Stimulated activated effector memory CD8-positive, alpha-beta T cell treated with anti-CD3 and anti-CD28 coated beads, Interleukin-12 subunit alpha, Interleukin-12 subunit beta, amount 100 ng/mL, for 72 hours (primary cell): Measurements from ENCODE around the gene LCAT.
"Not testable (repeated sequence)": the region's sequence is repeated elsewhere in the genome, so short reads cannot be mapped to it uniquely, and the experiment has no call there.

Experiments used
- ATAC-seq: fragments of 150-1000 bp; cut with Tn5 transposase; 2 replicates; pipeline ENCODE4 v1.10.0; 2021
- DNase-seq, 2 donors: peaks; one replicate each; pipeline ENCODE4 v3.0.0; 2021 to 2022; ENCODE audit warnings: low spot score in 2 of 2
- H3K27ac Mint-ChIP-seq: one replicate; pipeline ENCODE4 v1.8.0; 2022; ENCODE audit warnings: mild to moderate bottlenecking, mixed read lengths
- H3K36me3 Mint-ChIP-seq: one replicate; pipeline ENCODE4 v1.8.0; 2022; ENCODE audit warnings: mild to moderate bottlenecking, mixed read lengths
- H3K4me1 Mint-ChIP-seq: one replicate; pipeline ENCODE4 v1.8.0; 2022; ENCODE audit warnings: mixed read lengths
- H3K4me3 Mint-ChIP-seq: one replicate; pipeline ENCODE4 v1.8.0; 2022; ENCODE audit warnings: mild to moderate bottlenecking, mixed read lengths
- H3K9me3 Mint-ChIP-seq: one replicate; pipeline ENCODE4 v1.8.0; 2022; ENCODE audit warnings: mixed read lengths

Gene LCAT

DNA sequence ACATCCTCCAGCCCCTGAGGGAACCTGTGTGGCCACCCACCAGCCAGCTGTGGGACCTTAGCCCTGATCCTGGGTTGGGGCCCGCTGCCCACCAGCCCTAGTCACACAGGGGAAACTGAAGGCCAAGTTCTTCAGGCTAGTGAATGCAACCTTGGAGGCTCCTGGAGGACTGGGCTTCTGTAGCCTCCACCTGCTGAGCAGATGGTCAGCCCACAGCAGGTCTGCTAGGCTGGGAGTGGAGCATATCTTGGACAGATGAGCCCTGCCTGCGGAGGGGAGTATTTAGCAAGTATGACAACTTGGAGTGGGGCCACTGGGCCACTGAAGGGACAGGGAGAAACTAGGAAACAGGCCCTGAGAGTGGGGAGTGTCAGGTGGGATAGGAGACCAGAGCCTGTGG is 32.3 kb upstream of the LCAT start:
- Mint-ChIP-seq H3K4me1 (peaks cover 7% of the 10 kb centered on the region), H3K36me3 (no peaks in the 10 kb centered on the region), H3K27ac (peak overlapping the region; percentile 48), H3K4me3 (no peak overlapping the region), H3K9me3 (no peaks in the 10 kb centered on the region)
- DNase-seq, result no peak
- ATAC-seq, result no peak

DNA sequence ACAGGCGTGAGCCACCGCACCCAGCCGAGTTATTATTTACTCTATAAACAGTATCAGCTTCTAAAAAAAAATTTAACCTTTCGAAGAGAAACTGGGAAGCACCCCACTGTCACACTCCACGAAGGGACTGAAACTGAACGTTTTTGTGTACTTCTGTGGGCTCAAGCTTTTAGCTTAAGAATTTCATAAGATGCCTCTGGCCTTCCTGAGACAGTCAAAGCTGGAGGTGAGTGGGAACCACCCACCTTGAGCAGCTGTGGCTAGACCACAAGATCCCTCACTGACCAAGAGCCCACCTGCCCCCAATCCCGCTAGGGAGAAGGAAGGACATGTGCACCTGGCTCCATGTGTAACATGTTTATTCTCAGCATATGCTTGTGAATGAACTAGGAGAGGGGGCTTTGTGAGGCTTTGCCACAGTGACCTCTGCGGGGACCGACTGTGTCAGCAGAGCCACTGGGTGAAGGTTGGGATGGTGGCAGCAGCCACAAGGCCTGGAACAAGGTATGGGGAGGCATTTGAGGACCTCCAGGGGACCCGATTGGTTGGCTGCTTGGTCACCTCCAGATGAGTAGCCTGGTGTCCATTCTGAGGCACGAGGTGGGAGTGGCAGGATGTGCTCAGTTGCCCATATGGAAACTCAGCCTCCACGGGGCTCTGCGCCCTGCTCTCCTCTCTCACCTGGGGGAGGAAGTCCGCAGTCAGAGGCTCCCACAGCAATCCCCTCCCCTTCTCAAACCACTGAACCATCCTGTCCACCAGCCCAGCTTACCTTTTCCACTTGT is 31.6 kb upstream of the LCAT start:
- H3K36me3 Mint-ChIP-seq, result no peaks in the 10 kb centered on the region
- peaks cover 7% of the 10 kb centered on the region for H3K4me1 Mint-ChIP-seq
- no peak for DNase-seq
- no peak for ATAC-seq
- no peaks in the 10 kb centered on the region for H3K9me3 Mint-ChIP-seq
- H3K4me3 Mint-ChIP-seq, result no peak overlapping the region
- peak overlapping the region; percentile 48 for H3K27ac Mint-ChIP-seq

DNA sequence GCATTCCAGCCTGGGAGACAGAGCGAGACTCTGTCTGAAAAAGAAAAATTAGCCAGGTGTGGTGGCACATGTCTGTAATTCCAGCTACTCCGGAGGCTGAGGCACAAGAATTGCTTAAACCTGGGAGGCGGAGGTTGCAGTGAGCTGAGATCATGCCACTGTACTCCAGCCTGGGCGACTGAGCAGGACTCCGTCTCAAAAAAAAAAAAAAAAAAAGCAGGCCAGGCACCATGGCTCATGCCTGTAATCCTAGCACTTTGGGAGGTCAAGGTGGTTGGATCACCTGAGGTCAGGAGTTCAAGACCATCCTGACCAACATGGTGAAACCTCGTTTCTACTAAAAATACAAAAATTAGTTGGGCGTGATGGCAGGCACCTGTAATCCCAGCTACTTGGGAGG is 28.4 kb upstream of the LCAT start:
- not testable (repeated sequence) for ATAC-seq, H3K36me3 Mint-ChIP-seq, DNase-seq, H3K4me3 Mint-ChIP-seq, H3K27ac Mint-ChIP-seq, H3K9me3 Mint-ChIP-seq
- peaks cover 26% of the 10 kb centered on the region for H3K4me1 Mint-ChIP-seq

DNA sequence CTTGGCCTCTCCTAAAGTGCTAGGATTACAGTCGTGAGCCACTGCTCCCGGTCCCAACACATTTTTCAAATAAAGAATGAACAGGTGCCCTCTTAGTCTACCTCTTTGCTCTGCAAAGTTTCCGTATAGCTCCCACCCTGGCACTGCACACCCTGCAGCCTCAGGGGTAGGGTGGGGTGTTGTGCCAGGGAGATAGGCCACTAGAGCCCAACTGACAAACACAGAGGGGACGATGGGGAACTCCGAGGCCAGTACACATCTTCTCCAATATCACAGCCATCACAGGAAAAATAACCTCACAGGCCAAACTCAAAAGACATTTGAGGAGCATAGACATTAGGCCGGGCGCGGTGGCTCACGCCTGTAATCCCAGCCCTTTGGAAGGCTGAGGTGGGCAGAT is 27.2 kb upstream of the LCAT start:
- DNase-seq, result no peak
- H3K9me3 Mint-ChIP-seq, result no peaks in the 10 kb centered on the region
- H3K36me3 Mint-ChIP-seq, result peaks cover 7% of the 10 kb centered on the region
- H3K4me3 Mint-ChIP-seq, result no peak overlapping the region
- H3K27ac Mint-ChIP-seq, result no peak overlapping the region
- no peak for ATAC-seq
- peaks cover 36% of the 10 kb centered on the region for H3K4me1 Mint-ChIP-seq

DNA sequence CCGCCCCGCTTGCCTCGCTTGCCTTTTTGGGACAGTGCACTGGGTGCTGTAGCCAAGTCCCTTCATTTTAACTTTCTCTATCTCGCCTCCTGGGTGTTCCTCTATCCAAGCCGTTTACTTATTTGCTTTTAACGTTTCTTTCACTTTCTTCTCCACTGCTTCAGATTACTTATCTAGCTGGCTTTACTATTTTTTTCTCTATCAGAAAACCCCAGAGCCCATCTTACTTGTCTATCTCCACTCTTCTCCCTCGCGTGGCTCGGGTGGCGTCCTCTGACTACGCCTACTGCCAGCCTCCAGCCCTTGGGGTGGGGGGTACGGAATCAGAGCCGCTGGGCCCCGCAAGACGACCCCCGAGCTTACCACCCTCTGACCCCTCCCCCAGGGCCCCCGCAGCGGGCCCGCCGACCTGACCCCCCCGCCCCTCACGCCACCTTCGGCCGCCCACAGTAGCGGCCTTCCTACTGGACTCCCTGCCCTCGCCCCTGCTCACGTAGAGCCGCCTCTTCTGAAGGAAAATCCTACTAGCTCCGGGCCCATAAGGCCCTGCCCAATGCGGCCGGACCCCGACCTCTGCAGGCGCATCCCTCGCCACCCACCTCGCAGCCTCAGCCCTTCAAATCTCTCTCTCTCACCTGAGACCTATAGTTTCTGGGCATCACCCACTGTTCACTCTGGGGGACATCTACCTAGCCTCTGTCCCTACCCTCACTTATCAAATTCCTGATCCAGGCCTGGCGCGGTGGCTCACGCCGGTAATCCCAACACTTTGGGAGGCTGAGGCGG is 25.5 kb upstream of the LCAT start:
- H3K36me3 Mint-ChIP-seq, result peaks cover 7% of the 10 kb centered on the region
- ATAC-seq, result no peak
- H3K9me3 Mint-ChIP-seq, result no peaks in the 10 kb centered on the region
- peak overlapping the region; percentile 74 for H3K27ac Mint-ChIP-seq
- no peak for DNase-seq
- peak overlapping the region; percentile 92 for H3K4me3 Mint-ChIP-seq
- H3K4me1 Mint-ChIP-seq, result peaks cover 31% of the 10 kb centered on the region

DNA sequence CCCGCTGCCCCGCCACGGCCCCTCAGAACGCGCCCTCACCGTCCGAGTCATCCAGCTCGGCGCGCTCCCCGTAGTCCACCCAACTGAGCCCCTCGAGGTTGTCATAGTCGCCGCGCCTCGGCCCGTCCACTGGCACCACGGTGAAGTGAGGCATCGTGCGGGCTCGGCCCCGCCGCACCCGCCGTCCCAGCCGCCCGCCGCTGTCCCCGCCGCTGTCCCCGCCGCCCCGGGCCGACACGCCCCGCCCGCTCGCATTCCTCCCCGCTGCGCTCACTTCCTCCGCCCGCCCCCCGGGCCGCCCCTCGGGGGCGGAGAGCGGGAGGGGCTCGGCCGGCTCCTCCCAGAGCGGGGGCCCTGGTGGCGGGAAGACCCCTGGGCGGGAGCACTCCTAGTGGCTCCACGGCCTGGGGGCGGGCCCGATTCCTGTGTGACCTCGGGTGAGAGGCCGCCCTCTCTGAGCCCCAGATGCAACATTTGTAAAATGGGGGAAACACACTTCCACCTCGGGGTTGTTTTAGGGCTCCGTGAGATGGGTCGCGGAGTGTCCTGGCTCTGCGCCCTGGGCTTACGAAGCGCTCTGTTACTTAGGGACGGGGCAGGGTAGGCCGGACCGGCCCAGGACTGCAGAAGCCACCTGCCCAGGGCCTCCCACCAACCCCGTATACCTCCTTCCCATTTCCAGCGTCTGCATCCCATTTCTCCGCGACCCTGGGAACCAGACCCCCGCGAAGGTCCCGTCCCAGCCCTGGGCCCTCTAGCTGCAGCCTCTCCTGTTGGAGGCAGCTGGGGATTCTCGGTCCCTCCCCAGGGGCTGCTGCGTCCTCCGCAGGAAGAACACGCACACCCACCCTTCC is 24.7 kb upstream of the LCAT start, which contains the start of gene SLC12A4:
Gene SLC12A4, minus strand, starts transcription at position 238 of the 854 bp plus-strand sequence. Its CDS starts 84 bp downstream, at position 154.
- Mint-ChIP-seq H3K9me3 (no peaks in the 10 kb centered on the region), H3K27ac (peak within 1 kb of the TSS; percentile 74), H3K36me3 (peaks cover 7% of the 10 kb centered on the region), H3K4me1 (peaks cover 33% of the 10 kb centered on the region), H3K4me3 (peak within 1 kb of the TSS; percentile 92)
- ATAC-seq, result peak; percentile 89
- DNase-seq, result peak; percentile 76 to 95

DNA sequence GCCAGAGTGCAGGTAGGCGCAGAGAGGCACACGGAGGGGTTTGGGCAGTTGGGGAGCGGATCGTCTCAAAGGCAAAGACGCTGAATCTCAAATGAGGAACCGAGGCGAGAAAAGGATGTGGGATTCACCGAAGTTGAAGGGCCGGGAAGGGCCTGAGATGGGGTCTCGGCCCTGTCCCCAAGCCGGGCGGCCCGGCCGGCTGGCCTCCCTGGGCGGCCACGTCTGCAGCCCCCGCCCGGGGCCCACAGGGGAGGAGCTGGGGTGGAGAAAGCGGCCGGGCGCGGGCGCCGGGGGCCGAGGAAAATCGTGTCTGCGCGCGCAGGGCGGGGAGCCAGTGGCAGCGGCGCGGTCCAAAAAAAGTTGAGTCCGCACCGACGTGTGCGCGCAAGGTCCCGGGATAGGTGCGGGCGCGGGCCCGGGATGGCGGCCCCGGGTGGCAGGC is 24.1 kb upstream of the LCAT start:
- peaks cover 33% of the 10 kb centered on the region for H3K4me1 Mint-ChIP-seq
- DNase-seq (peak in 1 of 2 donors; percentile 25), ATAC-seq (peak; percentile 27)
- H3K27ac Mint-ChIP-seq, result peak overlapping the region; percentile 74
- no peaks in the 10 kb centered on the region for H3K9me3 Mint-ChIP-seq
- H3K4me3 Mint-ChIP-seq, result peak overlapping the region; percentile 92
- H3K36me3 Mint-ChIP-seq, result peaks cover 7% of the 10 kb centered on the region

DNA sequence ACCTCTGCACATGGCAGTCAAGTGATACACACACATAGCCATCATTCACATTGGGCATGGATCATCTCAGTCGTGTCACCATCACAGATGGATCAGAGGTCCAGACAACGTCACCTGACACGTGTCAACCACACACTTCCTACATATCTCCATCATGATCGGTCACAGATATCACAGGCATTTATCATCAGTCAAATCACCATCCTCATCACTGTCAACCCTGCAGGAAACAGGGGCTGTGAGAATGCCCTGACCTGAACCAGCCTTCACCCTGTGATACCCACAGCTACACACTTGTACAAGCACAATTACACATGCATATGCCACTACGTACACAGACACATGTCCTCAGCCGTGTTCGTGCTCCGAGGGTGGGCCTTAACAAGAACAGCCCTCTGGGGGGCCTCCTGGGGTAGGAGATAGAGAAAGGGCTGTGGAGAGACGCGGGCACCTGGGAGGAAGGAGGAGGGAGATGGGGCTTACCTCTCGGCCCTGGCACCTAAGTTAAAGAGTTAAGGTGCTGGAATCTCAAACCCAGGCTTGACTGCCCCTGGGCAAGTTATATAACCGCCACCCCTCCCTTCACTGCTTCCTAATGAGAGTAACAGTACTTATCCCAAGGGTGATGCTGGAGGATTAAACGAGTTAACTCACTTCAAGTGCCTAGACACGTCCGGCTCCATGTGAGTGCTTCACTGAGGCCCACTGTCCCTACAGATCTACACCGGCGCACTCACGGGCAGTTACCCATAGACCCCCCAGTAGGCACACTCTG is 23.4 kb upstream of the LCAT start:
- ATAC-seq, result peak; percentile 64
- Mint-ChIP-seq H3K36me3 (peaks cover 10% of the 10 kb centered on the region), H3K4me3 (peak overlapping the region; percentile 92), H3K9me3 (no peaks in the 10 kb centered on the region), H3K4me1 (peaks cover 33% of the 10 kb centered on the region), H3K27ac (peak overlapping the region; percentile 74)
- peak in 1 of 2 donors; percentile 69 for DNase-seq

DNA sequence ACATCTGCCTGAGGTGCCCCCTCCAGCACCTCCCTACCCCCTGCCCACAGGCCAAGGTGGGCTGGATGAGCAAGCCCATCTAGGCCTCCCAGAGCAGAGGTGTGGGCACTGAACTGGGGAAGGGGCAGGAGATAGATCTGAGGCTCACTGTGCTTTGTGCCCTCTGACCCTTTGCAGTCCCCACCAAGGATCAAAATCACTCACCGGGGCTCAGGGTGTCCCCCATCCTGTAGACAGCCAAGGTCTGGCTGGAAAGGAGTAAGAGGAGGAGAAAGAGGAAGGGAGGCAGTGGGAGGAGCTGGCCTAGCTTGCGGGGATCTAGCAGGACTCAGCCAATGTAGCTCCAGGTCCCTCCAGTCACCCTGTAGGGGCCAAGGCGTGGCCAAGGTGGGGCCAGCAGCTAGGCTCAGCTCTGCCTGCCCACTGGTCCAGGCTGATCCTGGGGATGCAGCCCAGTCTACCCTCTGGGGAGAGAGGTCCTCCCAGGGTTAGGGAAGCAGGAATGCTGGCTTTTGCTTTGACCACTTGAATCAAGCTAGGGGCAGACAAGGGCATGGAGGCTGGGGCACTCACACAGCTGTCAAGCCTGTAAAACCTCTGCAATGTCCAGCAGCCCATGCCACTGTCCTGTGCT is 22.7 kb upstream of the LCAT start:
- H3K4me1 Mint-ChIP-seq, result peaks cover 33% of the 10 kb centered on the region
- H3K9me3 Mint-ChIP-seq, result no peaks in the 10 kb centered on the region
- ATAC-seq, result no peak
- peaks cover 17% of the 10 kb centered on the region for H3K36me3 Mint-ChIP-seq
- DNase-seq, result no peak
- H3K4me3 Mint-ChIP-seq, result peak overlapping the region; percentile 92
- peak overlapping the region; percentile 74 for H3K27ac Mint-ChIP-seq

DNA sequence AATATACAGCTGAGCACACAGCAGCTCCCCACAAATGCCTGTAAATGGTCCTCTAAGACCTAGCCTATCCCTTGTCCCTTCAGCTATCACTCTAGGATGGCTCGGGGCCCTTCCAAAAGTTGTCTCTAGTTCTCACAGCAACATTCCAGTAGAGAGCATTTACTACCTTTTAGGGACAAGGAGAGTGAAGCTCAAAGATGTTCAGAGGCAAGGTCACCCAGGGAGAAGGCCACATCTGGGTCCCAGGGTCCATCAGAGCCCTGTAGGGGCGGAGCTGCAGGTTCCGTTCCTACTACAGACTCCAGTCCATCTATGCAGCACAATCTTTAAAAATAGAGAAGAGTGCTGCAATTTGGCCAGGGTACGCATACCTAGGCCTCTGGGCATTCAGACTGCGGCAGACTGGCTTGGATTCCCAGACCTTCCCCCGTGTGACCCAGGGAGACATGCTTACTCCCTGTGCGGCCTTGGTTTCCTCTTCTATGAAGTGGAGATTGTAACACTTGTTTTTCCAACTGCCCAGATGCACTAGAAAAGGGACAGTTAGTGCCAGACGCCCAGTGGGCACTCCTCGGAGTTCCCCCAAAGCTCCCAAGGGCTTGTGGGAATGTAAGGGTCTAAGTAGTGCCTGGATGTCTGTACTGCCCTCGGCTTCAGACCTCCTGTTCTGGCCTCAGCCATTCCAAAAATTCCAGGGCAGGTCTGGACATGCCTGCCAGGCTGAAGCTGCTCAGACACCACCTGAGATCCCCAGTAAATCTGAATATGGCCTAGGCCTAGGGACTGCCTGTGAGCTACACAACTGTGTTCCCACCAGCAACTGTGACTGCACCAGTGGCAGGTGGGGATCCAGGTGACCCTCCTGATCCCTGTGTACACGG is 22.0 kb upstream of the LCAT start:
- H3K27ac Mint-ChIP-seq, result no peak overlapping the region
- H3K4me3 Mint-ChIP-seq, result peak overlapping the region; percentile 92
- ATAC-seq, result no peak
- no peaks in the 10 kb centered on the region for H3K9me3 Mint-ChIP-seq
- DNase-seq, result no peak
- H3K36me3 Mint-ChIP-seq, result peaks cover 24% of the 10 kb centered on the region
- peaks cover 33% of the 10 kb centered on the region for H3K4me1 Mint-ChIP-seq

DNA sequence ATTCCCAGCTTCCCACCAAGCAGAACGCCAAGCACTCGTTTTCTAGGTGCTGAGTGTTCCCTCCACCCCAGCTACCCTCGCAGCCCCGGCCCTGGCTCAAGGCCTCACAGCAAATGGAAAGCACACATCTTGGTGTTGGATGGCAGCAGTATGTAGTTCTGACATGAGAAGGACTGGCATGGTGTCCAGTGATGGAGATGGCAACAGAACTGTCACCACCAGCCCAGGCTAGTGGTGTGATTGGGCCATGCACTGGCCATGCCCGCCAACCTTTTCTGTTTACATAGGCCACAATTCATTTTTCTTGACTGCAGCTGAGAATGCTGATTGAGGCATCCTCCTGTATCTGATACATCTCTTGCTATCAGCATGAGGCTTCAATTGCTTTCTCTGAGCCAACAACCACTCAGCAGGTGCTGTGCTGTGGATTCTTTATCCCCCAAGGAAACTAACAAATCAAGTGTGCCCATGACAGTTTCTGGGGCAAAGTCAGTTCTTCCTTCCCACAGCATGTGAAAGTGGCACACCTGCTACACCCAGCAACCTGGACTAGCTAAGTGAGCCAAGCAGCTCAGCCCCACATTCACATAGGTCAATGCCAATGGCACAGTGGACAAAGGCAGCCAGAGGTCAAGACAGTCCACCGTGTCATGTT is 20.7 kb upstream of the LCAT start:
- Mint-ChIP-seq H3K4me1 (peaks cover 28% of the 10 kb centered on the region), H3K4me3 (no peak overlapping the region), H3K9me3 (no peaks in the 10 kb centered on the region), H3K36me3 (peaks cover 31% of the 10 kb centered on the region), H3K27ac (no peak overlapping the region)
- ATAC-seq (no peak), DNase-seq (no peak)

DNA sequence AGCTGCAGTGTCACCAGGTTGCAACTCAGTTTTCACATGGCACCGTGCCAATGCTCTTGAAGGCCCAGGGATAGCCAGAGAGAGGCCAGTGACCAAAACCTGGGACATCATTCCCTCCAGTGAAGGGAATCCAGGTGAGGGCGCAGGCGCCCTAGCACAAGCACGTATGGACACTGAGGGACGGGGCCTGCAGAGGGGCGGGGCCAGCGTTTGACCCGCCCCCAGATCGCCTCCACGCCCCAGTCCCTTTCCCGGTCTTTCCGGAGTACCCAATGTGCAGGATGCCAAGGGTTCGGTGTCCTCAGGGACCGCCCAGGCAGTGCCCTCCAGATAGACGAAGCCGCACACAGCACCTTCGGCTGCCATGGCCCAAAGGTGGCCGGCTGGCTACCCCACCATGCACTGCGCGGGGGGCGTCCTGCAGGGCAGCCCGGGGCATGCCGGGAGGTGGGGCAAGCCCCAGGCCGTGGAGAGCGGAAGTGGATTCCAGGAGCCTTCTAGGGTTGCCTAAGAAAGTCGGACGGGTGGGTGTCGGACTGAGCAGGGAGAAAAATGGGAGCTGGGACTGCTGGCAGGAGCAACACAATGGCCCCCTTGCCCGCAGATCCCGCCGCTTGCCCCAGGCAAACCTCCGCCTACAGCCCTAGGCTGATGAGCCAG is 19.9 kb upstream of the LCAT start:
- ATAC-seq (no peak), DNase-seq (no peak)
- Mint-ChIP-seq H3K36me3 (peaks cover 31% of the 10 kb centered on the region), H3K4me1 (peaks cover 21% of the 10 kb centered on the region), H3K9me3 (no peaks in the 10 kb centered on the region), H3K27ac (no peak overlapping the region), H3K4me3 (no peak overlapping the region)

DNA sequence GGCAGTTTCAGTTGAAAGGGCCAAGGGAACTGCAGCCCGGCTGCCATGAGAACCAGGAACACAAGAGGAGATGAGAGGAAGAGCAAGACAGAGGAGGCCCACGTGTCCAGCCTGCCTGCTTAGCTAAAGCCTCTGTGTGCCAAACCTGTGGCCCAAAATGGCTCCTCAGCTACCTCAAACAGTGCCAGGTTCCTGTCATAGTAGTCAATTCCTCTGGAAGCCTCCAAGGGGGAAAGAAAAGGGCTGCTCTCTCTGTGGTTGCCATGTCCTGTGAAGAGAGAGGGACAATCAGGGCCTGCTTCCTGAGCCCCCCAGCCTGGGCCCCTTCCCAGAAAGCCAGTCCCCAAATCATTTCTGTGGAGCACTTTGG is 19.4 kb upstream of the LCAT start:
- peaks cover 31% of the 10 kb centered on the region for H3K36me3 Mint-ChIP-seq
- no peak overlapping the region for H3K4me3 Mint-ChIP-seq
- H3K9me3 Mint-ChIP-seq, result no peaks in the 10 kb centered on the region
- ATAC-seq (no peak), DNase-seq (no peak)
- peaks cover 21% of the 10 kb centered on the region for H3K4me1 Mint-ChIP-seq
- H3K27ac Mint-ChIP-seq, result no peak overlapping the region
